K562 (cell line): Measurements from ENCODE around the gene ZFYVE21. TPM values are rescaled to one million over a fixed set of nuclear protein-coding genes. Genes with fewer than 3 reads are reported as not detected.

Experiments
- ATAC-seq: fragments of 200-7000 bp; cut with Tn5 transposase; 3 replicates; pipeline ENCODE4 v1.9.1; 2020; ENCODE audit warnings: moderate library complexity
- BruUV-seq: library from RNA; stranded (reverse); fragments of 400-500 nt; replicated peaks from 2 replicates; lab custom pipeline; 2021; lab: Mats Ljungman, UMichigan
- CTCF ChIA-PET: fragments of 300-600 bp; formaldehyde crosslinking; extraction: SDS; loops from one replicate; lab custom pipeline; 2021; ENCODE audit warnings: low intra/inter-chr PET ratio; lab: Yijun Ruan, JAX
- POLR2A ChIA-PET: fragments of 300-600, 350-650 bp; sonication (Branson Sonifier 250); formaldehyde crosslinking; extraction: SDS; loops from one replicate; lab custom pipeline; 2021; ENCODE audit warnings: antibody characterized with exemption, inconsistent platforms; lab: Yijun Ruan, JAX
- DNase-seq, 4 experiments: peaks; one replicate each; pipeline versions ENCODE4 v3.0.0 to v3.0.0-alpha.2; 2011 to 2018; ENCODE audit warnings: low spot score in 3 of 4, mixed read lengths in 3 of 4; ENCODE audit errors: extremely low read depth in 1 of 4
- FAIRE-seq: peaks from 2 replicates; lab custom pipeline; 2011; peaks lifted over from hg19 to GRCh38; lab: Jason Lieb, UNC
- H2AFZ ChIP-seq: 2 replicates; pipeline ENCODE4 v1.6.0; 2011; ENCODE audit warnings: low read depth, low read length, control low read depth, inconsistent platforms
- H3K27ac ChIP-seq: fragments of 200-600 bp; 3 replicates; pipeline ENCODE4 v1.8.0; 2011; ENCODE audit warnings: low read depth, mild to moderate bottlenecking, control low read depth, inconsistent platforms, low read length, moderate library complexity, mixed read lengths; ENCODE audit errors: extremely low read depth
- H3K27me3 ChIP-seq, 2 experiments: fragments of 300-600 bp in 1 of 2; 2 replicates in 1 of 2; 3 replicates in 1 of 2; pipeline versions ENCODE4 v1.6.0 to v1.8.0; 2011; ENCODE audit warnings: inconsistent platforms in 2 of 2, low read length in 2 of 2, mild to moderate bottlenecking in 1 of 2, mixed read lengths in 1 of 2, moderate library complexity in 1 of 2; ENCODE audit not compliant: control insufficient read depth in 2 of 2, insufficient read depth in 2 of 2
- H3K36me3 ChIP-seq: fragments of 300-600 bp; 3 replicates; pipeline ENCODE4 v1.8.0; 2011; ENCODE audit warnings: mild to moderate bottlenecking, low read length, inconsistent platforms; ENCODE audit not compliant: control insufficient read depth, insufficient read depth
- H3K4me1 ChIP-seq, 2 experiments: fragments of 200-600 bp in 1 of 2; replicated peaks in 1 of 2; 2 replicates in 1 of 2; 3 replicates in 1 of 2; pipeline versions ENCODE4 v1.5.1 to v1.8.0; 2011; ENCODE audit warnings: inconsistent platforms in 2 of 2, low read length in 2 of 2, mild to moderate bottlenecking in 1 of 2, mixed read lengths in 1 of 2, moderate library complexity in 1 of 2; ENCODE audit not compliant: control insufficient read depth in 2 of 2, insufficient read depth in 2 of 2
- H3K4me2 ChIP-seq: 2 replicates; pipeline ENCODE4 v1.6.1; 2011; ENCODE audit warnings: low read length, control low read depth, inconsistent platforms, mixed read lengths; ENCODE audit not compliant: insufficient read depth
- H3K4me3 ChIP-seq: fragments of 200-600 bp; sonication (generic), shearing (Covaris generic); 2 replicates; pipeline ENCODE4 v1.5.1; 2016; ENCODE audit warnings: control low read depth, inconsistent platforms
- H3K79me2 ChIP-seq: fragments of 200-600 bp; 3 replicates; pipeline ENCODE4 v1.8.0; 2011; ENCODE audit warnings: low read length, inconsistent platforms; ENCODE audit not compliant: control insufficient read depth, insufficient read depth
- H3K9ac ChIP-seq, 2 experiments: 2 replicates each; pipeline versions ENCODE4 v1.6.0 to v1.6.1; 2011; ENCODE audit warnings: low read depth in 2 of 2, low read length in 2 of 2, control low read depth in 1 of 2, inconsistent platforms in 1 of 2, mild to moderate bottlenecking in 1 of 2, mixed read lengths in 1 of 2; ENCODE audit not compliant: insufficient read depth in 1 of 2
- H3K9me1 ChIP-seq: one replicate; pipeline ENCODE4 v1.6.0; 2011; ENCODE audit warnings: inconsistent platforms, mild to moderate bottlenecking, low read length, moderate library complexity; ENCODE audit not compliant: control insufficient read depth, insufficient read depth
- H3K9me3 ChIP-seq: replicated peaks from 2 replicates; pipeline ENCODE4 v1.5.1; 2011; ENCODE audit warnings: low read depth, low read length, inconsistent platforms; ENCODE audit not compliant: control insufficient read depth, insufficient read depth
- H4K20me1 ChIP-seq: replicated peaks from 2 replicates; pipeline ENCODE4 v1.6.1; 2011; ENCODE audit warnings: low read length, inconsistent platforms, mixed read lengths; ENCODE audit not compliant: control insufficient read depth, insufficient read depth
- ERF ChIP-seq: fragments of 450-650 bp; formaldehyde crosslinking; IDR thresholded peaks from 2 replicates; pipeline ENCODE4 v1.4.0; 2020; ENCODE audit warnings: mild to moderate bottlenecking, mixed read lengths
- GATAD2B ChIP-seq: fragments of 450-650 bp; IDR thresholded peaks from 2 replicates; pipeline ENCODE4 v1.6.1; 2017; ENCODE audit warnings: mild to moderate bottlenecking, borderline replicate concordance
- HDAC2 ChIP-seq: fragments of 450-650 bp; IDR thresholded peaks from 2 replicates; pipeline ENCODE4 v1.6.1; 2016; ENCODE audit warnings: mild to moderate bottlenecking
- KLF10 ChIP-seq: fragments of 250-450 bp; sonication (Bioruptor Pico); IDR thresholded peaks from 2 replicates; pipeline ENCODE4 v1.6.1; 2021; ENCODE audit warnings: matching md5 sums
- NFRKB ChIP-seq: fragments of 450-650 bp; IDR thresholded peaks from 2 replicates; pipeline ENCODE4 v1.6.1; 2016; ENCODE audit warnings: low read depth
- RBM34 ChIP-seq: fragments of 200-400 bp; formaldehyde crosslinking; IDR thresholded peaks from 2 replicates; pipeline ENCODE4 v1.6.1; 2018; ENCODE audit warnings: low read length, borderline replicate concordance; ENCODE audit not compliant: insufficient read depth
- SMC3 ChIP-seq: conservative IDR thresholded peaks from 2 replicates; pipeline ENCODE4 v1.6.1; 2011; ENCODE audit warnings: low read depth, low read length, improper control_type of control experiment; ENCODE audit not compliant: insufficient read depth
- SREBF1 ChIP-seq: fragments of 150-350 bp; IDR thresholded peaks from 2 replicates; pipeline ENCODE4 v1.6.1; 2014; ENCODE audit warnings: antibody characterized with exemption, low read depth, low read length, borderline replicate concordance
- TOE1 ChIP-seq, 2 experiments: fragments of 450-650 bp in 1 of 2; sonication (generic) in 1 of 2; formaldehyde crosslinking in 1 of 2; IDR thresholded peaks; 2 replicates each; pipeline versions ENCODE4 v1.7.1 to v1.8.0; 2016 to 2022; ENCODE audit warnings: borderline replicate concordance in 2 of 2, mild to moderate bottlenecking in 2 of 2, antibody characterized with exemption in 1 of 2, inconsistent platforms in 1 of 2, low read depth in 1 of 2, missing genetic modification reagents in 1 of 2, moderate library complexity in 1 of 2
- ZFP1 ChIP-seq: fragments of 450-650 bp; formaldehyde crosslinking; IDR thresholded peaks from 2 replicates; pipeline ENCODE4 v1.4.0; 2020; ENCODE audit warnings: mild to moderate bottlenecking, mixed read lengths
- WGBS: fragments of 100-300 bp; shearing (Covaris generic); methylation state at CpG from one replicate; pipeline ENCODE4 v1.1.6; 2016; ENCODE audit warnings: low coverage, mixed read lengths; ENCODE audit not compliant: insufficient coverage; ENCODE audit errors: missing lambda C conversion rate; 5-methylcytosine and 5-hydroxymethylcytosine counted together
- in situ Hi-C: fragments of 300-500 bp; cut with MboI; formaldehyde crosslinking; loops from 4 replicates; pipeline ENCODE4 v1.15.0; 2018; ENCODE audit warnings: inconsistent platforms, mixed read lengths
- intact Hi-C: fragments of 100-400 bp; cut with micrococcal nuclease; formaldehyde crosslinking; loops from 2 replicates; pipeline ENCODE4 v1.14.2; 2022
- polyA plus RNA-seq, 8 experiments: library from polyadenylated mRNA; depleted of rRNA in 4 of 8; stranded (reverse) in 5 of 8; unstranded in 3 of 8; fragments of >200 nt; fragmentation: Nextera tagmentation in 2 of 8; fragmentation: Illumina TruSeq in 1 of 8; extraction: Ambion mirVana in 2 of 8; extraction: Trizol in 1 of 8; gene quantifications; 2 replicates each; pipeline versions ENCODE4 v1.2.1 to v1.2.3, GENCODE V29; 2011 to 2014; ENCODE audit warnings: inconsistent platforms in 1 of 8, missing spikeins in 1 of 8
- total RNA-seq, 7 experiments: library from RNA; depleted of rRNA in 6 of 7; stranded (reverse); fragments of >200 nt in 6 of 7; fragmentation: Illumina TruSeq in 2 of 7; extraction: Trizol in 2 of 7; gene quantifications; 2 replicates each; pipeline versions ENCODE4 v1.2.1 to v1.2.3, GENCODE V29; 2011 to 2021; ENCODE audit warnings: low replicate concordance in 1 of 7
- TF ChIP-seq, protein P1 (sequence below): fragments of 450-650 bp; formaldehyde crosslinking; IDR thresholded peaks from 2 replicates; pipeline ENCODE4 v1.4.0; 2022; ENCODE audit warnings: mild to moderate bottlenecking, moderate library complexity
- TF ChIP-seq, protein P2 (sequence below): sonication (generic); formaldehyde crosslinking; IDR thresholded peaks from 2 replicates; pipeline ENCODE4 v1.8.0; 2022; ENCODE audit warnings: missing genetic modification reagents, mild to moderate bottlenecking, borderline replicate concordance

The ZFYVE21 gene
- total and polyA plus RNA-seq, 9 of the 15 experiments (the other 6 are each of a cell fraction or from before 2014, with no cell fraction given), result 0.90 to 23.1 (median 15.6) TPM

DNA sequence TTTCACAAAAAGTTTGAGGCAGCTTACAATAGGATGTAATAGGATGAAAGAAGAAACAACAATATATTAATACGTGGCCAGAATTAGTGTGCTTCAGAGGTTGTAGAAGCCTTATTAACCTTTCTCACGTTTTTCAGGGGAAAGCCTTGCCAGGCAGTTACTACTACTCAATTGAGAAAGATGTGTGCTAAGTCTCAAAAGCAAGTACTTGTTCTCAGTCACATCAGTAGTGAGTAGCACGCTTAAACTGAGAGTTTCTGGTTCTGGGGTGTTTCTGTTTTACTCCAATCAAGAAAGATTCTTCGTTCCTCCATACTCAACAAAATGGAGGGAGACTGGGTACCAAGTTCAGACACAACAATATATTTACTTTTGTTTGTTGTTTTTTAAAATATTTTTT, 47.9 kb upstream of the ZFYVE21 start:
- Histone ChIP-seq H2AFZ (no peak overlapping the region), H3K9ac (no peak overlapping the region), H4K20me1 (no peaks in the 10 kb centered on the region), H3K36me3 (peaks cover 66% of the 10 kb centered on the region; the same call in 2 of the 3 replicates), H3K9me3 (no peaks in the 10 kb centered on the region), H3K27ac (no peak overlapping the region), H3K4me1 (no peaks in the 10 kb centered on the region), H3K4me2 (no peak overlapping the region), H3K4me3 (no peak overlapping the region), H3K9me1 (no peaks in the 10 kb centered on the region), H3K79me2 (no peaks in the 10 kb centered on the region), H3K27me3 (no peaks in the 10 kb centered on the region)
- BruUV-seq, result no TSS peak
- ChIA-PET CTCF (no interaction called here), POLR2A (no interaction called here)
- no peak for ATAC-seq
- TF ChIP-seq, protein P1, sequence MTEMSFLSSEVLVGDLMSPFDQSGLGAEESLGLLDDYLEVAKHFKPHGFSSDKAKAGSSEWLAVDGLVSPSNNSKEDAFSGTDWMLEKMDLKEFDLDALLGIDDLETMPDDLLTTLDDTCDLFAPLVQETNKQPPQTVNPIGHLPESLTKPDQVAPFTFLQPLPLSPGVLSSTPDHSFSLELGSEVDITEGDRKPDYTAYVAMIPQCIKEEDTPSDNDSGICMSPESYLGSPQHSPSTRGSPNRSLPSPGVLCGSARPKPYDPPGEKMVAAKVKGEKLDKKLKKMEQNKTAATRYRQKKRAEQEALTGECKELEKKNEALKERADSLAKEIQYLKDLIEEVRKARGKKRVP (CRISPR knock-in tag), result no peak
- no peak for TF ChIP-seq RBM34
- no peak for TF ChIP-seq ERF (CRISPR knock-in tag)
- TF ChIP-seq HDAC2, result no peak
- TF ChIP-seq SMC3, result no peak
- TF ChIP-seq KLF10 (CRISPR knock-in tag), result no peak
- no peak for TF ChIP-seq SREBF1
- no peak for TF ChIP-seq GATAD2B
- TF ChIP-seq TOE1 (IDR thresholded peaks at IDR 0.05; ENCODE audit: borderline replicate concordance), result no peak
- no peak for TF ChIP-seq TOE1 (CRISPR knock-in tag; IDR thresholded peaks at IDR 0.05; ENCODE audit: borderline replicate concordance, low read depth)
- TF ChIP-seq, protein P2, sequence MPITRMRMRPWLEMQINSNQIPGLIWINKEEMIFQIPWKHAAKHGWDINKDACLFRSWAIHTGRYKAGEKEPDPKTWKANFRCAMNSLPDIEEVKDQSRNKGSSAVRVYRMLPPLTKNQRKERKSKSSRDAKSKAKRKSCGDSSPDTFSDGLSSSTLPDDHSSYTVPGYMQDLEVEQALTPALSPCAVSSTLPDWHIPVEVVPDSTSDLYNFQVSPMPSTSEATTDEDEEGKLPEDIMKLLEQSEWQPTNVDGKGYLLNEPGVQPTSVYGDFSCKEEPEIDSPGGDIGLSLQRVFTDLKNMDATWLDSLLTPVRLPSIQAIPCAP (CRISPR knock-in tag), result no peak
- TF ChIP-seq ZFP1, result no peak
- TF ChIP-seq NFRKB, result no peak
- in situ Hi-C loops, result no loop called here
- DNase-seq, result no peak
- WGBS, result 78% methylated on average over 3 of the region's 4 CpGs
- FAIRE-seq, result no peak
- intact Hi-C loops, result no loop called here
